Neural cell (in vitro differentiated cells): ENCODE measurements around the gene TMEM245. TPM values are rescaled to one million over a fixed set of nuclear protein-coding genes. Genes with fewer than 3 reads are reported as not detected.

Experiments
- H2AFZ ChIP-seq: fragments of 200-600, 300-800 bp; sonication (generic), shearing (Covaris generic); 2 replicates; pipeline ENCODE4 v1.6.0; 2014; ENCODE audit warnings: low read depth, mild to moderate bottlenecking, antibody characterized with exemption, low read length, moderate library complexity
- H3F3A ChIP-seq: fragments of 200-600 bp; shearing (Covaris generic); 2 replicates; pipeline ENCODE4 v1.6.1; 2016; ENCODE audit warnings: mild to moderate bottlenecking, moderate library complexity, mixed read lengths, antibody characterized with exemption, low read length; ENCODE audit not compliant: insufficient read depth, poor library complexity, severe bottlenecking
- H3K27ac ChIP-seq: fragments of 200-600, 300-800 bp; sonication (generic), shearing (Covaris generic); 2 replicates; pipeline ENCODE4 v1.5.1; 2014; ENCODE audit warnings: mild to moderate bottlenecking, low read length, moderate library complexity
- H3K27me3 ChIP-seq: fragments of 300-800, 200-600 bp; sonication (generic), shearing (Covaris generic); 2 replicates; pipeline ENCODE4 v1.6.0; 2014; ENCODE audit warnings: mild to moderate bottlenecking, low read depth, low read length, moderate library complexity; ENCODE audit not compliant: insufficient read depth
- H3K36me3 ChIP-seq: fragments of 300-800, 200-600 bp; sonication (generic), shearing (Covaris generic); 2 replicates; pipeline ENCODE4 v1.5.1; 2014; ENCODE audit warnings: mild to moderate bottlenecking, antibody characterized with exemption, low read length, moderate library complexity; ENCODE audit not compliant: insufficient read depth
- H3K4me2 ChIP-seq: fragments of 300-800, 200-600 bp; sonication (generic), shearing (Covaris generic); 2 replicates; pipeline ENCODE4 v1.6.0; 2014; ENCODE audit warnings: mild to moderate bottlenecking, low read length
- H3K4me3 ChIP-seq: fragments of 300-800, 200-600 bp; sonication (generic), shearing (Covaris generic); 2 replicates; pipeline ENCODE4 v1.5.1; 2014; ENCODE audit warnings: mild to moderate bottlenecking, low read length, moderate library complexity
- H3K79me2 ChIP-seq: fragments of 200-600 bp; shearing (Covaris generic); replicated peaks from 2 replicates; pipeline ENCODE4 v1.6.0; 2014; ENCODE audit warnings: mild to moderate bottlenecking, low read length, moderate library complexity; ENCODE audit not compliant: insufficient read depth
- H3K9ac ChIP-seq: fragments of 300-800, 200-600 bp; sonication (generic), shearing (Covaris generic); 2 replicates; pipeline ENCODE4 v1.6.1; 2016; ENCODE audit warnings: mild to moderate bottlenecking, low read length, mixed read lengths
- H3K9me2 ChIP-seq: fragments of 200-600 bp; shearing (Covaris generic); 2 replicates; pipeline ENCODE4 v1.6.1; 2016; ENCODE audit warnings: mild to moderate bottlenecking, low read length, mixed read lengths; ENCODE audit not compliant: insufficient read depth
- H3K9me3 ChIP-seq: fragments of 200-600, 300-800 bp; sonication (generic), shearing (Covaris generic); 2 replicates; pipeline ENCODE4 v1.6.1; 2016; ENCODE audit warnings: mild to moderate bottlenecking, mixed run types, low read length, moderate library complexity, mixed read lengths
- H4K20me1 ChIP-seq: fragments of 200-600 bp; shearing (Covaris generic); 2 replicates; pipeline ENCODE4 v1.6.1; 2016; ENCODE audit warnings: mild to moderate bottlenecking, mixed run types; ENCODE audit not compliant: insufficient read depth
- EP300 ChIP-seq: fragments of 450-650 bp; conservative IDR thresholded peaks from 2 replicates; pipeline ENCODE4 v1.6.1; 2014; ENCODE audit warnings: antibody characterized with exemption, mild to moderate bottlenecking, moderate library complexity; ENCODE audit not compliant: poor library complexity, severe bottlenecking
- EZH2 ChIP-seq: fragments of 200-600, 300-800 bp; shearing (Covaris generic), sonication (generic); IDR thresholded peaks from 2 replicates; pipeline ENCODE4 v1.6.1; 2014; ENCODE audit warnings: antibody characterized with exemption, low read length, borderline replicate concordance, mild to moderate bottlenecking; ENCODE audit not compliant: insufficient read depth, poor library complexity, severe bottlenecking
- MXI1 ChIP-seq: fragments of 450-650 bp; conservative IDR thresholded peaks from 2 replicates; pipeline ENCODE4 v1.6.1; 2014; ENCODE audit warnings: antibody characterized with exemption, mild to moderate bottlenecking; ENCODE audit not compliant: poor library complexity, severe bottlenecking
- POLR2AphosphoS5 ChIP-seq: IDR thresholded peaks from 2 replicates; pipeline ENCODE4 v1.6.1; 2012
- RAD21 ChIP-seq: fragments of 450-650 bp; conservative IDR thresholded peaks from 2 replicates; pipeline ENCODE4 v1.6.1; 2014; ENCODE audit warnings: antibody characterized with exemption, mild to moderate bottlenecking, moderate library complexity
- REST ChIP-seq: IDR thresholded peaks from 2 replicates; pipeline ENCODE4 v1.6.1; 2012; ENCODE audit warnings: borderline replicate concordance
- SMC3 ChIP-seq: fragments of 450-650 bp; conservative IDR thresholded peaks from 2 replicates; pipeline ENCODE4 v1.6.1; 2014; ENCODE audit warnings: antibody characterized with exemption, mild to moderate bottlenecking, moderate library complexity; ENCODE audit not compliant: poor library complexity
- TAF1 ChIP-seq: IDR thresholded peaks from 2 replicates; pipeline ENCODE4 v1.6.1; 2012; ENCODE audit warnings: low read depth
- polyA plus RNA-seq: library from polyadenylated mRNA; depleted of rRNA; stranded (reverse); fragments of >200 nt; gene quantifications from 2 replicates; pipeline ENCODE4 v1.2.3, GENCODE V29; 2014
- TF ChIP-seq, protein P1 (sequence below): fragments of 450-650 bp; IDR thresholded peaks from 2 replicates; pipeline ENCODE4 v1.5.1; 2014; ENCODE audit warnings: antibody characterized with exemption, mild to moderate bottlenecking, moderate library complexity; ENCODE audit not compliant: poor library complexity, severe bottlenecking

Gene TMEM245
- polyA plus RNA-seq, 1 donor from 2014 or later = 32.1 TPM

- no peaks in the 10 kb centered on the region for H3K9me2 ChIP-seq
- H3K27me3 ChIP-seq = no peaks in the 10 kb centered on the region
- H2AFZ ChIP-seq = no peak overlapping the region
- no peaks in the 10 kb centered on the region for H3K9me3 ChIP-seq
- no peaks in the 10 kb centered on the region for H3K79me2 ChIP-seq
- no peaks in the 10 kb centered on the region for H4K20me1 ChIP-seq
- TF ChIP-seq RAD21 = no peak
- TF ChIP-seq EP300 = no peak
- TF ChIP-seq, protein P1, sequence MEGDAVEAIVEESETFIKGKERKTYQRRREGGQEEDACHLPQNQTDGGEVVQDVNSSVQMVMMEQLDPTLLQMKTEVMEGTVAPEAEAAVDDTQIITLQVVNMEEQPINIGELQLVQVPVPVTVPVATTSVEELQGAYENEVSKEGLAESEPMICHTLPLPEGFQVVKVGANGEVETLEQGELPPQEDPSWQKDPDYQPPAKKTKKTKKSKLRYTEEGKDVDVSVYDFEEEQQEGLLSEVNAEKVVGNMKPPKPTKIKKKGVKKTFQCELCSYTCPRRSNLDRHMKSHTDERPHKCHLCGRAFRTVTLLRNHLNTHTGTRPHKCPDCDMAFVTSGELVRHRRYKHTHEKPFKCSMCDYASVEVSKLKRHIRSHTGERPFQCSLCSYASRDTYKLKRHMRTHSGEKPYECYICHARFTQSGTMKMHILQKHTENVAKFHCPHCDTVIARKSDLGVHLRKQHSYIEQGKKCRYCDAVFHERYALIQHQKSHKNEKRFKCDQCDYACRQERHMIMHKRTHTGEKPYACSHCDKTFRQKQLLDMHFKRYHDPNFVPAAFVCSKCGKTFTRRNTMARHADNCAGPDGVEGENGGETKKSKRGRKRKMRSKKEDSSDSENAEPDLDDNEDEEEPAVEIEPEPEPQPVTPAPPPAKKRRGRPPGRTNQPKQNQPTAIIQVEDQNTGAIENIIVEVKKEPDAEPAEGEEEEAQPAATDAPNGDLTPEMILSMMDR = no peak
- TF ChIP-seq MXI1 = no peak
- TF ChIP-seq EZH2 = no peak
- no peak for TF ChIP-seq POLR2AphosphoS5
- TF ChIP-seq SMC3 = no peak
- TF ChIP-seq REST = no peak
- no peak for TF ChIP-seq TAF1
- H3K36me3 ChIP-seq = no peaks in the 10 kb centered on the region
- H3K4me3 ChIP-seq = no peak overlapping the region
- H3K9ac ChIP-seq = no peak overlapping the region
- H3F3A ChIP-seq = no peaks in the 10 kb centered on the region
- H3K4me2 ChIP-seq = no peak overlapping the region
- no peak overlapping the region for H3K27ac ChIP-seq
These were observed 31.5 kb downstream of the TMEM245 start for GRCh38 chr9:109088221-109088620.

DNA sequence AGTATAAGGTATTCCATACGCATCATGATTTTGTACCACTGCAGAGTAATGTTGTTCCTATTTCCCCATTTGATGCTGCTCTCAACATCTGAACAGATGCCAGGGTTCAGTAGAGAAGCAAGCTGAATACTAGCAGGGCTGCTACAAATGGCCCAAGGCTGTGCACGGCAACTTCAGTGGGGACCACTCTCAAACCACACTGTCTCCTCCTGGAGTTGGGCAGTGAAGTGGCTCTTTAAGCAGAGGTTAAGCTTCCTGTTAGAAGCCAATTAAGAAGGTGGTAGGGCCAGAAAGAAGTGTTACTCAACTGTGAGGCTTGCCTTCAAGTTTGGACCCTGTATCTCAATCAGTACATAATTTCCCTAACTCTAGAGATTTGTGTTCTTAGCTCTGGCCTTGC is 32.0 kb downstream of the TMEM245 start:
- no peak overlapping the region for H3K4me2 ChIP-seq
- H3K9me3 ChIP-seq = no peaks in the 10 kb centered on the region
- no peaks in the 10 kb centered on the region for H4K20me1 ChIP-seq
- no peaks in the 10 kb centered on the region for H3K27me3 ChIP-seq
- H3K36me3 ChIP-seq = no peaks in the 10 kb centered on the region
- H3F3A ChIP-seq = no peaks in the 10 kb centered on the region
- no peaks in the 10 kb centered on the region for H3K79me2 ChIP-seq
- no peak overlapping the region for H3K27ac ChIP-seq
- TF ChIP-seq EP300 = no peak
- H3K9me2 ChIP-seq = no peaks in the 10 kb centered on the region
- no peak overlapping the region for H3K4me3 ChIP-seq
- no peak overlapping the region for H2AFZ ChIP-seq
- no peak overlapping the region for H3K9ac ChIP-seq

DNA sequence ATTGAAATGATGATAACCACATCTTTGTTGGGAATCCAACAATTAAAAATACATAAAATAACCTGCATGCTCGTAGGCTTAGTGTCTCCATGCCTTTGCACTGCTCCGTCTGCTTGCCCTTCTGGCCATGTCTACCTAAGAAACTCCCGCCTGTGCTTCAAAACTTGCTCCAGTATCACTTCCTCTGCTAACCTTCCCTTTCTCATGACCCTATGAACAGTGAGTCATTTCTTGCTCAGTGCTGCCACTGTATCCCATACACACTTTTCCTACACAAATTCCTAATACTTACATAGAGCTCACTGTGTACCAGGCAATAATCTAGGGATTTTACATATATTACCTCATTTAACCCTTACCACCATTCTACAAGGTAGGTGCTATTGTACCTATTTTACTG is 33.5 kb downstream of the TMEM245 start:
- TF ChIP-seq EZH2 (no peak), POLR2AphosphoS5 (no peak), EP300 (no peak), MXI1 (no peak), RAD21 (no peak), TAF1 (no peak), REST (no peak), SMC3 (no peak)
- TF ChIP-seq, protein P1 = no peak

More for the DNA sequence above, 33.5 kb downstream of the TMEM245 start:
- H3K9me2 ChIP-seq = no peaks in the 10 kb centered on the region
- no peak overlapping the region for H2AFZ ChIP-seq
- no peak overlapping the region for H3K4me3 ChIP-seq
- no peak overlapping the region for H3K4me2 ChIP-seq
- H3K27me3 ChIP-seq = no peaks in the 10 kb centered on the region
- no peaks in the 10 kb centered on the region for H3K9me3 ChIP-seq
- no peak overlapping the region for H3K9ac ChIP-seq
- no peaks in the 10 kb centered on the region for H3K36me3 ChIP-seq
- H3K79me2 ChIP-seq = no peaks in the 10 kb centered on the region
- no peaks in the 10 kb centered on the region for H3F3A ChIP-seq
- H3K27ac ChIP-seq = no peak overlapping the region
- no peaks in the 10 kb centered on the region for H4K20me1 ChIP-seq
